ENCODE data around the gene IFIT1B. TPM values are rescaled to one million over a fixed set of nuclear protein-coding genes. Genes with fewer than 3 reads are reported as not detected.

IFIT1B gene
- total and polyA plus RNA-seq, 10 of the 15 experiments (the other 5 are each of a cell fraction or from before 2014, with no cell fraction given), result 0.04 TPM; not detected in 9

DNA sequence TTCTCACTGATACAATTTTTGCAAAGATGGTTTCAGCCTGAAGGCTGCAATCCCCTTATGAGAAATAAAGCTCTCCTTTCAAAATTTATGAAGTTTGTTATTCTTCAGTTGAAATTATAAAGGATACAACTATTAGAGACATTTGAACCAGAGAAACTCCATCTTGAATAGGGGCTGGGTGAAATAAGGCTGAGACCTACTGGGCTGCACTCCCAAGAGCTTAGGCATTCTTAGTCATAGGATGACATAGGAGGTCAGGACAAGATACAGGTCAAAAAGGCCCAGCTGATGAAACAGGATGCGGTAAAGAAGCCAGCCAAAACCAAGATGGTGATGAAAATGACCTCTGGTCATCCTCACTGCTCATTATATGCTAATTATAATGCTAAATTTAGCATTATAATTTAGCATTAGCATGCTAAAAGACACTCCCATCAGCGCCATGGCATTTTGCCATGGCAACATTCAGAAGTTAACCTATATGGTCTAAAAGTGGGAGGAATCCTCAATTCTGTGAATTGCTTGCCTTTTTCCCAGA, 22.4 kb upstream of the IFIT1B start:
- Histone ChIP-seq H3K9me3 (replicated peaks; ENCODE audit: control insufficient read depth, insufficient read depth, low read length) (no peaks in the 10 kb centered on the region), H3K79me2 (ENCODE audit: control insufficient read depth, insufficient read depth, low read length) (no peaks in the 10 kb centered on the region), H2AFZ (ENCODE audit: control insufficient read depth, low read depth, low read length) (no peak overlapping the region), H3K4me1 (ENCODE audit: control insufficient read depth, insufficient read depth, low read length) (peaks cover 12% of the 10 kb centered on the region; the same call in 1 of the 2 replicates), H3K36me3 (ENCODE audit: control insufficient read depth in 2 of 2, insufficient read depth in 2 of 2, low read length in 1 of 2) (no peaks in the 10 kb centered on the region), H4K20me1 (ENCODE audit: control insufficient read depth, insufficient read depth) (no peaks in the 10 kb centered on the region), H3K27me3 (replicated peaks in 1 of 2; ENCODE audit: control insufficient read depth in 2 of 2, insufficient read depth in 2 of 2, low read length in 1 of 2) (no peaks in the 10 kb centered on the region), H3K4me2 (ENCODE audit: control insufficient read depth, insufficient read depth) (no peak overlapping the region), H3K9ac (ENCODE audit: control insufficient read depth, insufficient read depth, low read length) (no peak overlapping the region), H3K4me3 (no peak overlapping the region), H3K27ac (ENCODE audit: control insufficient read depth, insufficient read depth) (no peak overlapping the region)
- TF ChIP-seq SMC3 (IDR thresholded peaks at IDR 0.05; ENCODE audit: borderline replicate concordance, low read length) (no peak), NR2F1 (conservative IDR thresholded peaks at IDR 0.05) (0 out of 2 replicates have a peak, but pooled peaks have one; percentile 25), KAT2A (conservative IDR thresholded peaks at IDR 0.05; ENCODE audit: control insufficient read depth, low read depth, low read length) (no peak)
- no peak for DNase-seq (ENCODE audit: low read depth, low spot score)
- in situ Hi-C loops (cut with MboI), result no loop called here
- RAD21 ChIA-PET (ENCODE audit: unreplicated experiment), result interaction anchor here (1.0 kb wide), 1 partner anchor 9 kb away, joined by 3 read pairs; no protein-coding TSS in a partner anchor
- SMC1A ChIA-PET (ENCODE audit: uncharacterized antibody, unreplicated experiment), result interaction anchor here (0.6 to 4.8 kb wide), 5 partner anchors 11 to 105 kb away, joined by 3 to 40 read pairs (median 4); no protein-coding TSS in a partner anchor
- WGBS (ENCODE audit: insufficient coverage, insufficient replicate concordance, low lambda C conversion rate, missing lambda C conversion rate), result 93% methylated on average over 2 of the region's 2 CpGs
- no peak for ATAC-seq
- CTCF ChIA-PET, result interaction anchor here (1.2 to 4.1 kb wide), 3 partner anchors 8 to 13 kb away, joined by 3 to 22 read pairs (median 9); no protein-coding TSS in a partner anchor
- POLR2A ChIA-PET, result no interaction called here
- intact Hi-C loops (cut with micrococcal nuclease; ENCODE audit: unreplicated experiment), result no loop called here
- BruUV-seq (replicated peaks), result no TSS peak
- FAIRE-seq, result no peak

DNA sequence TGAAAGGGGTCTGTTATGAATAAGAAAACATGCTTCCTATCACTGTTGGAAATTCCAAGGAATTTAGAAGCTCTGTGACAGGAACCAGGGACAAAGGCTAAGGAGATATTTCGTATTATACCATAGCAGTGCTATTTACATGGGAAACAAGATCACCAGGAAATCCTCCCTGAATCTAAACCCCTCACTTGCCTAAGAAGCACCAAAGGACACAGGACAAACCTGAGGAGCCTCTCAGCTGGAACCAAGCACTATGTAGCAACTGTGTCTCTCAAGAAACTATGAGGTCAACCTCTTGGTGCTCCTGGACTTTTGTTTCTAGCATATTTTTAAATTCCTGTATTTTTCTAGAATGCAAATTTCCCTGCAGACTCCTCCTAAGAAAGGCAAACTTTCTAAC, 20.8 kb upstream of the IFIT1B start:
- Histone ChIP-seq H3K36me3 (ENCODE audit: control insufficient read depth in 2 of 2, insufficient read depth in 2 of 2, low read length in 1 of 2) (no peaks in the 10 kb centered on the region), H2AFZ (ENCODE audit: control insufficient read depth, low read depth, low read length) (no peak overlapping the region), H3K9me3 (replicated peaks; ENCODE audit: control insufficient read depth, insufficient read depth, low read length) (no peaks in the 10 kb centered on the region), H3K4me3 (no peak overlapping the region), H3K27ac (ENCODE audit: control insufficient read depth, insufficient read depth) (no peak overlapping the region), H3K4me1 (ENCODE audit: control insufficient read depth, insufficient read depth, low read length) (peaks cover 8% of the 10 kb centered on the region; the same call in 1 of the 2 replicates), H3K79me2 (ENCODE audit: control insufficient read depth, insufficient read depth, low read length) (no peaks in the 10 kb centered on the region), H3K9ac (ENCODE audit: control insufficient read depth, insufficient read depth, low read length) (no peak overlapping the region), H4K20me1 (ENCODE audit: control insufficient read depth, insufficient read depth) (no peaks in the 10 kb centered on the region), H3K27me3 (replicated peaks in 1 of 2; ENCODE audit: control insufficient read depth in 2 of 2, insufficient read depth in 2 of 2, low read length in 1 of 2) (no peaks in the 10 kb centered on the region), H3K4me2 (ENCODE audit: control insufficient read depth, insufficient read depth) (no peak overlapping the region)
- RAD21 ChIA-PET (ENCODE audit: unreplicated experiment), result interaction anchor here (2.5 kb wide), 1 partner anchor 12 kb away, joined by 8 read pairs; no protein-coding TSS in a partner anchor
- FAIRE-seq, result no peak
- WGBS (ENCODE audit: insufficient coverage, insufficient replicate concordance, low lambda C conversion rate, missing lambda C conversion rate), result 0% methylated on average over 1 of the region's 1 CpG
- CTCF ChIA-PET, result interaction anchor here (4.1 kb wide), 1 partner anchor 11 kb away, joined by 22 read pairs; no protein-coding TSS in a partner anchor
- in situ Hi-C loops (cut with MboI) (no loop called here), intact Hi-C loops (cut with micrococcal nuclease; ENCODE audit: unreplicated experiment) (no loop called here)
- no TSS peak for BruUV-seq (replicated peaks)
- no peak for ATAC-seq
- SMC1A ChIA-PET (ENCODE audit: uncharacterized antibody, unreplicated experiment), result interaction anchor here (4.8 kb wide), 1 partner anchor 10 kb away, joined by 40 read pairs; no protein-coding TSS in a partner anchor
- POLR2A ChIA-PET, result no interaction called here
- DNase-seq (ENCODE audit: low read depth, low spot score), result no peak
- TF ChIP-seq, protein P1, sequence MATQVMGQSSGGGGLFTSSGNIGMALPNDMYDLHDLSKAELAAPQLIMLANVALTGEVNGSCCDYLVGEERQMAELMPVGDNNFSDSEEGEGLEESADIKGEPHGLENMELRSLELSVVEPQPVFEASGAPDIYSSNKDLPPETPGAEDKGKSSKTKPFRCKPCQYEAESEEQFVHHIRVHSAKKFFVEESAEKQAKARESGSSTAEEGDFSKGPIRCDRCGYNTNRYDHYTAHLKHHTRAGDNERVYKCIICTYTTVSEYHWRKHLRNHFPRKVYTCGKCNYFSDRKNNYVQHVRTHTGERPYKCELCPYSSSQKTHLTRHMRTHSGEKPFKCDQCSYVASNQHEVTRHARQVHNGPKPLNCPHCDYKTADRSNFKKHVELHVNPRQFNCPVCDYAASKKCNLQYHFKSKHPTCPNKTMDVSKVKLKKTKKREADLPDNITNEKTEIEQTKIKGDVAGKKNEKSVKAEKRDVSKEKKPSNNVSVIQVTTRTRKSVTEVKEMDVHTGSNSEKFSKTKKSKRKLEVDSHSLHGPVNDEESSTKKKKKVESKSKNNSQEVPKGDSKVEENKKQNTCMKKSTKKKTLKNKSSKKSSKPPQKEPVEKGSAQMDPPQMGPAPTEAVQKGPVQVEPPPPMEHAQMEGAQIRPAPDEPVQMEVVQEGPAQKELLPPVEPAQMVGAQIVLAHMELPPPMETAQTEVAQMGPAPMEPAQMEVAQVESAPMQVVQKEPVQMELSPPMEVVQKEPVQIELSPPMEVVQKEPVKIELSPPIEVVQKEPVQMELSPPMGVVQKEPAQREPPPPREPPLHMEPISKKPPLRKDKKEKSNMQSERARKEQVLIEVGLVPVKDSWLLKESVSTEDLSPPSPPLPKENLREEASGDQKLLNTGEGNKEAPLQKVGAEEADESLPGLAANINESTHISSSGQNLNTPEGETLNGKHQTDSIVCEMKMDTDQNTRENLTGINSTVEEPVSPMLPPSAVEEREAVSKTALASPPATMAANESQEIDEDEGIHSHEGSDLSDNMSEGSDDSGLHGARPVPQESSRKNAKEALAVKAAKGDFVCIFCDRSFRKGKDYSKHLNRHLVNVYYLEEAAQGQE (IDR thresholded peaks at IDR 0.05; ENCODE audit: low read depth, low read length), result no peak
- TF ChIP-seq MEF2B (IDR thresholded peaks at IDR 0.05; ENCODE audit: partially characterized antibody, poor library complexity, severe bottlenecking) (no peak), ATF7 (IDR thresholded peaks at IDR 0.05; ENCODE audit: low read depth) (no peak), SMAD1 (IDR thresholded peaks at IDR 0.05; ENCODE audit: low read depth, partially characterized antibody) (no peak)
- TF ChIP-seq, protein P2, sequence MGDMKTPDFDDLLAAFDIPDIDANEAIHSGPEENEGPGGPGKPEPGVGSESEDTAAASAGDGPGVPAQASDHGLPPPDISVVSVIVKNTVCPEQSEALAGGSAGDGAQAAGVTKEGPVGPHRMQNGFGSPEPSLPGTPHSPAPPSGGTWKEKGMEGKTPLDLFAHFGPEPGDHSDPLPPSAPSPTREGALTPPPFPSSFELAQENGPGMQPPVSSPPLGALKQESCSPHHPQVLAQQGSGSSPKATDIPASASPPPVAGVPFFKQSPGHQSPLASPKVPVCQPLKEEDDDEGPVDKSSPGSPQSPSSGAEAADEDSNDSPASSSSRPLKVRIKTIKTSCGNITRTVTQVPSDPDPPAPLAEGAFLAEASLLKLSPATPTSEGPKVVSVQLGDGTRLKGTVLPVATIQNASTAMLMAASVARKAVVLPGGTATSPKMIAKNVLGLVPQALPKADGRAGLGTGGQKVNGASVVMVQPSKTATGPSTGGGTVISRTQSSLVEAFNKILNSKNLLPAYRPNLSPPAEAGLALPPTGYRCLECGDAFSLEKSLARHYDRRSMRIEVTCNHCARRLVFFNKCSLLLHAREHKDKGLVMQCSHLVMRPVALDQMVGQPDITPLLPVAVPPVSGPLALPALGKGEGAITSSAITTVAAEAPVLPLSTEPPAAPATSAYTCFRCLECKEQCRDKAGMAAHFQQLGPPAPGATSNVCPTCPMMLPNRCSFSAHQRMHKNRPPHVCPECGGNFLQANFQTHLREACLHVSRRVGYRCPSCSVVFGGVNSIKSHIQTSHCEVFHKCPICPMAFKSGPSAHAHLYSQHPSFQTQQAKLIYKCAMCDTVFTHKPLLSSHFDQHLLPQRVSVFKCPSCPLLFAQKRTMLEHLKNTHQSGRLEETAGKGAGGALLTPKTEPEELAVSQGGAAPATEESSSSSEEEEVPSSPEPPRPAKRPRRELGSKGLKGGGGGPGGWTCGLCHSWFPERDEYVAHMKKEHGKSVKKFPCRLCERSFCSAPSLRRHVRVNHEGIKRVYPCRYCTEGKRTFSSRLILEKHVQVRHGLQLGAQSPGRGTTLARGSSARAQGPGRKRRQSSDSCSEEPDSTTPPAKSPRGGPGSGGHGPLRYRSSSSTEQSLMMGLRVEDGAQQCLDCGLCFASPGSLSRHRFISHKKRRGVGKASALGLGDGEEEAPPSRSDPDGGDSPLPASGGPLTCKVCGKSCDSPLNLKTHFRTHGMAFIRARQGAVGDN (IDR thresholded peaks at IDR 0.05), result no peak
